IPS-15b (cell line): ENCODE data around the gene TOGARAM2.

Source experiments
- H3K27me3 ChIP-seq: one replicate; pipeline ENCODE4 v1.6.1; 2013; ENCODE audit warnings: low read length; ENCODE audit not compliant: control insufficient read depth, insufficient read depth
- H3K36me3 ChIP-seq: one replicate; pipeline ENCODE4 v1.6.1; 2013; ENCODE audit warnings: low read length; ENCODE audit not compliant: control insufficient read depth, insufficient read depth
- H3K4me1 ChIP-seq: one replicate; pipeline ENCODE4 v1.6.1; 2013; ENCODE audit warnings: mild to moderate bottlenecking, low read length; ENCODE audit not compliant: control insufficient read depth, insufficient read depth
- H3K4me3 ChIP-seq: one replicate; pipeline ENCODE4 v1.5.1; 2013; ENCODE audit warnings: low read depth, low read length
- H3K9ac ChIP-seq: one replicate; pipeline ENCODE4 v1.6.1; 2013; ENCODE audit warnings: low read depth, mild to moderate bottlenecking, low read length
- H3K9me3 ChIP-seq: one replicate; pipeline ENCODE4 v1.6.1; 2013; ENCODE audit warnings: mild to moderate bottlenecking, low read length; ENCODE audit not compliant: control insufficient read depth, insufficient read depth

TOGARAM2 gene

GRCh38 chr2:28993206-28993960, 12.3 kb downstream of the TOGARAM2 start:
- H3K4me3 ChIP-seq: no peak overlapping the region
- H3K36me3 ChIP-seq: no peaks in the 10 kb centered on the region
- H3K9me3 ChIP-seq: no peaks in the 10 kb centered on the region
- H3K4me1 ChIP-seq: no peaks in the 10 kb centered on the region
- no peaks in the 10 kb centered on the region for H3K27me3 ChIP-seq
- no peak overlapping the region for H3K9ac ChIP-seq

GRCh38 chr2:28994074-28994473, 13.0 kb downstream of the TOGARAM2 start:
- Histone ChIP-seq H3K27me3 (no peaks in the 10 kb centered on the region), H3K4me3 (no peak overlapping the region), H3K9ac (no peak overlapping the region), H3K4me1 (no peaks in the 10 kb centered on the region), H3K36me3 (no peaks in the 10 kb centered on the region), H3K9me3 (no peaks in the 10 kb centered on the region)

DNA sequence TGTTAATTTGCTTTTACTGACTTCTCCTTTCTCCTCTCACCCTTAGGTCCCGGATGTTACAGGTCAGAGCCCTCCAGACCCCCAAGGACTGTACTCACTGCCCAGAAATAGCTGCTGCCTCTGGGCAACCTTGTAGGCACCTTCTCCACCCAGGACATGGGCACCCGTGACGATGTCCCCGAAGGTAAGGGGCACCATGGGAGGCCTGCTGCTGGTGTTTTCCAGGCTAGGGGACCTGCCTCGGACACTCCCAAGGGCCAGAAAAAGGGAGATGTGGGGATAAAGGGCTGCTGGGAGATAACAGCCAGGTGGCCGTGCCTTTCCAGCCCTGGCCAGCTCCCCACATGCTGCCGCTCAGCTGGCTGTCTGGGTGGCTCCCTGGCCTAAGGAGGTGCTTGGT, 13.6 kb downstream of the TOGARAM2 start:
- Histone ChIP-seq H3K9ac (no peak overlapping the region), H3K9me3 (no peaks in the 10 kb centered on the region), H3K36me3 (no peaks in the 10 kb centered on the region), H3K4me1 (no peaks in the 10 kb centered on the region), H3K4me3 (no peak overlapping the region), H3K27me3 (no peaks in the 10 kb centered on the region)

DNA sequence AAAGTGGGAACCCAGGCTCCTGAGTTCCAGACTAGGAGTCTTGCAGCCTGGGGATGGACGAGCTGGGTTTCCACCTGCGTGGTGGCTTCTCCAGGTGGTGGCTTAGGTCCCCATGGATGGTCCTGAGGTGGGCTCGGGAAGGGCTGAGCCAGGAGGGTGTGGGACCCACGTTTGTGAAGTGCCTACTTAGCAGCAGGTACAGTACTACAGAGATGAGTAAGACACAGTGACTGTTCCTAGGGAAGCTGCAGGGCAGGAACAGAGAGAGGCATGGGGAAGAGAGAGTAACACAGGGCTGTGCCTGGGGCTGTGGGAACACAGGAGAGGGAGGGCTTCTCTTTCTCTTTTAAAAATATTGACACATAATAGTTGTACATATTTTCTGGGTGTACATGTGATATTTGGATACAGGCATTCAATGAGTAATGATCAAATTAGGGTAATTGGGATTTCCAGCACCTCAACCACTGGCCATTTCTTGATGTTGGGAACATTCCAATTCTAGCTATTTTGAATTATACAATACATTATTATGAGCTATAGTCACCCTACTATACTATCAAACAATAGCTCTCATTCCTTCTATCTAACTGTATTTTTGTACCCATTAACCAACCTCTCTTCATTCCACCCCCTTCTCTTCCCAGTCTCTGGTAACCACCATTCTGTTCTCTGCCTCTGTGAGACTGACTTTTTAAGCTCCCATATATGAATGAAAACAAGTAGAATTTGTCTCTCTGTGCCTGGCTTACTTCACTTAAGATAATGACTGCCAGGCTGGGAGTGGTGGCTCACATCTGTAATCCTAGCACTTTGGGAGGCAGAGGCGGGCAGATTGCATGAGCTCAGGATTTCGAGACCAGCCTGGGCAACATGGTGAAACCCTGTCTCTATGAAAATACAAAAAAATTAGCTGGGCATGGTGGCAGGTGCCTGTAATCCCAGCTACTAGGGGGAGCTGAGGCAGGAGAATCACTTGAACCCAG, 15.0 kb downstream of the TOGARAM2 start:
- Histone ChIP-seq H3K36me3 (no peaks in the 10 kb centered on the region), H3K4me1 (no peaks in the 10 kb centered on the region), H3K27me3 (no peaks in the 10 kb centered on the region)

GRCh38 chr2:28997237-28997846, 16.2 kb downstream of the TOGARAM2 start:
- H3K27me3 ChIP-seq: no peaks in the 10 kb centered on the region
- no peaks in the 10 kb centered on the region for H3K36me3 ChIP-seq
- H3K9ac ChIP-seq: no peak overlapping the region
- H3K4me3 ChIP-seq: no peak overlapping the region
- H3K9me3 ChIP-seq: no peaks in the 10 kb centered on the region
- no peaks in the 10 kb centered on the region for H3K4me1 ChIP-seq

More for the DNA sequence above, 15.0 kb downstream of the TOGARAM2 start:
- Histone ChIP-seq H3K9ac (no peak overlapping the region), H3K4me3 (no peak overlapping the region), H3K9me3 (no peaks in the 10 kb centered on the region)

DNA sequence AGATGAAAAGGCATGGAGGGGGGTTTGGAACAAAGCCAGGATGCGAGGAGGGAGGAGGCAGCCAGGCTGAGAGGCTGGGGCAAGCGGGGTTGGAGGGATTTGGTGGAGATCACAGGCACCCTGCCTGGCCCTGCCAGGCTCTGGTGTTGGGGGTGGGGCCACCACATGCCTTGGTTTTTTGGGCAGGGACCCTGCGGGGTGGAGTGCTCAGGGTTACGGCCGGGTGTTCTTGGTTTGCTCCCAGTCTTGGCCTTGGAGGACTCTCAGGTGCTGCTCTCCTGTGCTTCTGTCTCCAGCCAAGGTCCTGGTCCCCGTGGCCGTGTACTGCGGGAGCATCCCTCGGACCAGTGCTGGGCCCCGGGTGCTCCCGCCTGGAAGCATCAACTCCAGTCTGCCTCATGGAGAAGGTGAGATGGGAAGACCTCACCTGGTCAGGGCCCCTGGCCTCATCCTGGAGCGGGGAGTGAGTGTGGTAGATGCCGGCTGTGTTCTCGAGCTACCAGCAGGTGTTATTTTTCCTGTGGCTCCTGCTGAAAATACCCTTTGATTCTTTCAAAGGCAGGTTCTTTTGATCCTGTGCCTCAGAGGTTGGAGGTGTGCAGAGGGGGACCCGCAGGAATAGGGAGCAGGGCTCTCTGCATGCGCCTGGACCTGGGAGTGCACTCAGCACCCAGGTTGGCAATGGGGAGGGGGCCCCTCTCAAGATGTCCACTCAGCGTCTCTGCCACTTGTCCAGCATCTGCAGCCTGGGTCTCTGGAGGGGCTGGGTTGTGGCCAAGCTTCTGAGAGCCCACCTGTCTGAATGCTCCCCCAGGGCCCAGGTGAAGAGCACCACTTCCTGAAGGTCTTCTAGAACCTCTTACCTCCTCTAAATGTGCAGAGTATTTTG, 17.0 kb downstream of the TOGARAM2 start:
- Histone ChIP-seq H3K4me1 (no peaks in the 10 kb centered on the region), H3K36me3 (no peaks in the 10 kb centered on the region), H3K27me3 (no peaks in the 10 kb centered on the region), H3K9me3 (no peaks in the 10 kb centered on the region), H3K9ac (no peak overlapping the region), H3K4me3 (no peak overlapping the region)

DNA sequence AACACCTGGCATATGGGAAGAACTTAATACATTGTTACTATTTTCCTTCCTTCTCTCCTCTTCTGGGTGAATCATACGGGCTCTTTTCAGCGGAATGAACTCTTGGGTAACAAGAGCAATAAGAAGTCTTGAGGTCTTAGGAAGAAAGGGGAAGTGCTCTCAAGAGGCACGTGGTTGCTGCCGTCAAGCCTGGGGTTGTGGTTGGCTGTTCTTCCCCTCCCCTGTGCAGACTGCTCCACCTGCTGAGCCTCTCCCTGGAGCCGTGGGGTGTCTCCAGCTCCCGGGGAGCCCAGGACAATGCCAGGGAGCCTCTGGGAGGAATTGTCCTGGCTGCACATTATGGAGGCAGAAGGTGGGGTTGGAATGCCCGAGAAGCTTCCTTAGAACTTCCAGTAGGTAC, 19.4 kb downstream of the TOGARAM2 start:
- Histone ChIP-seq H3K4me3 (no peak overlapping the region), H3K9ac (no peak overlapping the region), H3K36me3 (no peaks in the 10 kb centered on the region), H3K4me1 (no peaks in the 10 kb centered on the region), H3K27me3 (no peaks in the 10 kb centered on the region), H3K9me3 (no peaks in the 10 kb centered on the region)

GRCh38 chr2:29000956-29001355, 19.9 kb downstream of the TOGARAM2 start:
- H3K4me1 ChIP-seq: no peaks in the 10 kb centered on the region
- H3K27me3 ChIP-seq: no peaks in the 10 kb centered on the region
- no peaks in the 10 kb centered on the region for H3K9me3 ChIP-seq
- no peaks in the 10 kb centered on the region for H3K36me3 ChIP-seq
- H3K4me3 ChIP-seq: no peak overlapping the region
- no peak overlapping the region for H3K9ac ChIP-seq

GRCh38 chr2:29001806-29002205, 20.7 kb downstream of the TOGARAM2 start:
- no peaks in the 10 kb centered on the region for H3K27me3 ChIP-seq
- H3K4me1 ChIP-seq: no peaks in the 10 kb centered on the region
- no peak overlapping the region for H3K4me3 ChIP-seq
- no peak overlapping the region for H3K9ac ChIP-seq
- no peaks in the 10 kb centered on the region for H3K9me3 ChIP-seq
- H3K36me3 ChIP-seq: no peaks in the 10 kb centered on the region

DNA sequence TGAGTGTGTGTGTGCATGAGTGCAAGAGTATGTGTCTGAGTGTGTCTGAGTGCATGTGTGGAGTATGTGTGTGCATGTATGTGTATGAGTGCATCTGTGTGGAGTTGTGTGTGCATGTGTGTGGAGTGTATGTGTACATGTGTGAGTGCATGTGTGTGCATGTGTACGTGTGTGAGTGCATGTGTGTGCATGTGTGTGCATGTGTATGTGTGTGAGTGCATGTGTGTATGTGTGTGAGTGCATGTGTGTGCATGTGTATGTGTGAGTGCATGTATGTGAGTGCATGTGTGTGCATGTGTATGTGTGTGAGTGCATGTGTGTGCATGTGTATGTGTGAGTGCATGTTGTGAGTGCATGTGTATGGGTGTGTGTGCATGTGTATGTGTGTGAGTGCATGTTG, 23.7 kb downstream of the TOGARAM2 start:
- no peak overlapping the region for H3K4me3 ChIP-seq
- H3K27me3 ChIP-seq: no peaks in the 10 kb centered on the region
- H3K9me3 ChIP-seq: no peaks in the 10 kb centered on the region
- H3K36me3 ChIP-seq: no peaks in the 10 kb centered on the region
- H3K9ac ChIP-seq: no peak overlapping the region
- no peaks in the 10 kb centered on the region for H3K4me1 ChIP-seq

DNA sequence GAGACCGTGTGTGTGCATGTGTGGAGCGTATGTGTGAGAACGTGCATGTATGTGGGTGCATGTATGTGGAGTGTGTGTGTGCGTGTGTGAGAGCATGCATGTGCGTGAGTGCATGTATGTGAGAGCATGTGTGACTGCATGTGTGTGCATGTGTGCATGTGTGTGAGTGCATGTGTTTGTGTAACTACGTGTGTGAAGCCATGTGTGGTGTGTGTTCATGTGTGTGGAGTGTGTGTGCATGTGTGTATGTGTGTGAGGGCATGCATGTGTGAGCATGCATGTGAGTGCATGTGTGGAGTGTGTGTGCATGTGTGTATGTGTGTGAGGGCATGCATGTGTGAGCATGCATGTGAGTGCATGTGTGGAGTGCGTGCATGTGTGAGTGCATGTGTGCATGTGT, 24.2 kb downstream of the TOGARAM2 start:
- no peak overlapping the region for H3K4me3 ChIP-seq
- H3K4me1 ChIP-seq: no peaks in the 10 kb centered on the region
- H3K27me3 ChIP-seq: no peaks in the 10 kb centered on the region
- no peak overlapping the region for H3K9ac ChIP-seq
- H3K36me3 ChIP-seq: no peaks in the 10 kb centered on the region
- no peaks in the 10 kb centered on the region for H3K9me3 ChIP-seq
